ENCODE data around the gene PRDM16.
A peak's percentile ranks its signal among the peaks of the same experiment; 100 is the strongest.

The PRDM16 gene

DNA sequence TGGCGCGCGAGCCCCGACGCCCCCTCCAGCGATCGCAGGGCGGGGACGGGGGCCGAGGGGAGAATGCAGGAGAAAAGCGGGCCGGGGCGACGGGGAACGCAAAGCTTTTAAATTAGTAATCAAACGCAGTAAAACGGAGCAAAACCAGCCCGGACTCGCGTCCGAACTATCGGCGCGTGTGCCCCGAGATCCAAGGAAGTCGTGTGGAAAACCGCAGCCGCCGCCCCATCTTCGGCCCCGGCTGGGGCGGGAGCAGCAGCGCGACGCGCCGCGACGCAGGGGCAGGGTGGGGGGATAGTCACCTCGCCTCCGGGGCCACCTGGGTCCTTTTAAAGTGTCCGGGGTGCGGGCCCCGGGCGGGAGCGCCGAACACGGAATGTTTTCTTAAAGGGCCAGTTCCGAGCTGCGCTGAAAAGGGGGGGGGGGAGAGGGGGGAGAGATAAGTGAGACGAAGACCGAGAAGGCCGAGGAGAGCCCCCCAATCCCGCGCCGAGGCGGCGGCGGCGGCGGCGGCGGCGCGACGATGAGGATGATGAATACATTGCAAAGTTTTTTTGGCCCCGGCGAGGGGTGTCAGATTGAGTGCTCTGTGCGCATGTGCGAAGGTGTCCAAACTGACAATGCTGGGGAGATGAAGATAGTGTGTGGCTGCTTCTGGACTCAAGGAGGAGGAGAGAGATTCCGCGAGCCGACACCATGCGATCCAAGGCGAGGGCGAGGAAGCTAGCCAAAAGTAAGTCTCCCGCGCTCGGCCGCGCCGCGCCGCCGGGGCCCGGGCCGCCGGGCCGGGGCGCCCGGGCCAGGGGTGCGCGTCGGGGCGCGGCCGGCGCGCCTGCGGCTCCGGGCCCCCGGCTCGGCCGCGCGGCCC lies at the start of gene PRDM16:
TSS of gene PRDM16 (plus strand) at position 640 of the 868 bp plus-strand sequence. CDS start at position 697, 57 bp downstream.
- Histone ChIP-seq H3K4me1 (ENCODE audit: control insufficient read depth, insufficient read depth, low read length) (peaks cover 4% of the 10 kb centered on the region; the same call in 1 of the 2 replicates), H3K27me3 (ENCODE audit: control insufficient read depth, insufficient read depth, low read length) (peaks cover 68% of the 10 kb centered on the region), H3K4me3 (ENCODE audit: low read length) (peak within 1 kb of the TSS; percentile 18; the same call in 1 of the 2 replicates), H3K27ac (ENCODE audit: low read length) (no peak within 1 kb of the TSS), H3K36me3 (ENCODE audit: control insufficient read depth, insufficient read depth, low read length) (no peaks in the 10 kb centered on the region; the same call in 1 of the 2 replicates), H3K9me3 (ENCODE audit: control insufficient read depth, insufficient read depth, low read length) (peaks cover 4% of the 10 kb centered on the region; the same call in 1 of the 2 replicates)
- WGBS (ENCODE audit: insufficient coverage, insufficient read length) = no CpG with 5 or more reads among the region's 106 CpGs
- DNase-seq (ENCODE audit: low read depth, low spot score) = no peak

DNA sequence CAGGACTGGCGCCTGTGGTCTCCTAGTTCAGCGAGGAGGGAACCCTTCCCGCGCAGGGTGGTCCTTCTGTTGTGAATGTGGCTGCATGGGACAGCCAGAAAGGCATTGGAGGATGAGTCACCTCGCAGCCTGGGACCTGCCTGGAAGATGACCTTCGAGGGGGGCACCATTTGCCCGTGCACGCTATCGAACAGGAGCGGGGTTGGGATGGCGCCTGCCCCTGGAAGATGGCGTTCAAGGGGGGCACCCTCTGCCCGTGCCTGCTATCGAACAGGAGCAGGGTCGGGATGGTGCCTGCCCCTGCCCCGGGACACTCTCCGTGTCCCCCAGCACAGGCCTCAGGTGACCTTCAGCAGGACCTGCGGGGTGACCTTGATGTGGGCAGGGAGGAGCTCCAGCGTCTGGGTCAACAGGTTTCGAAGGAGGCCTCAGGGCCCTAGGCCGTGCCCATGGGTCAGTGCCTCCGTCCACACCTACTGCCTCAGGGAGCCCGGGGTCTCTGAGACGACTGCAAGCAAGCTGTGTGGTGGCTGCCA lies 49.4 kb upstream of the PRDM16 start:
- H3K4me1 ChIP-seq (ENCODE audit: control insufficient read depth, insufficient read depth, low read length) = no peaks in the 10 kb centered on the region
- no peak overlapping the region for H3K4me3 ChIP-seq (ENCODE audit: low read length)
- WGBS (ENCODE audit: insufficient coverage, insufficient read length) = no CpG with 5 or more reads among the region's 24 CpGs
- no peak overlapping the region for H3K27ac ChIP-seq (ENCODE audit: low read length)
- DNase-seq (ENCODE audit: low read depth, low spot score) = no peak
- H3K27me3 ChIP-seq (ENCODE audit: control insufficient read depth, insufficient read depth, low read length) = no peaks in the 10 kb centered on the region
- peaks cover 6% of the 10 kb centered on the region; the same call in 1 of the 2 replicates for H3K36me3 ChIP-seq (ENCODE audit: control insufficient read depth, insufficient read depth, low read length)
- peaks cover 48% of the 10 kb centered on the region for H3K9me3 ChIP-seq (ENCODE audit: control insufficient read depth, insufficient read depth, low read length)

DNA sequence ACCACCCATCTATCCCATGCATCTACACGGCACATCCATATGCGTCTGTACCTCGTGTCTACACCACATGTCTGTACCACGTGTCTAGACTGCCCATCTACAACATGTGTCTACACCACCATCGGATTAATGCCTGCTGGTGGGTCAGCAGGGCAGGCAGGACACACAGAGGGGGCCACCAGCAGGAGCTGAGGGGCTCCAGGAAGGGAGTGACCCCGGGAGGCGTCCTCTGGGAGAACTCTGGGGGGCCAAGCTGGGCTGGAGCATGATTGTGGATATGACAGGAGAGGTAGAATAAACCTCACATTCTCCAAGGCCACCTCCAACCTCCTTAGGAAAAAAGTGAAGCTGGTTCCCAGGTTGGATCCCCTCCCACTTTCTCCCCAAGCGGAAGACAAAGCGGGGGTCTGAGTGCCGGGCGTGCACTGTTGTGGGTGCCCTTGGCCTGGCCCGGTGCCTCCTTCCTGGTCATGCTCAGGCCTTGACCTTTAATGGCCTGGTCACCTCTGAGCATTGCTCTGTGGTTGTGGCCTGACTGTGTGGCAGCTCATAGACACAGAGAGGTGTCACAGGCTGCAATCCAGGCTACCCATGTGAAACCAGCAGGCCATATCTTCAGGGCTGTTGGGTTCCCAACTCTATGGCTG lies 48.6 kb upstream of the PRDM16 start:
- no peaks in the 10 kb centered on the region for H3K36me3 ChIP-seq (ENCODE audit: control insufficient read depth, insufficient read depth, low read length)
- no peak overlapping the region for H3K4me3 ChIP-seq (ENCODE audit: low read length)
- no CpG with 5 or more reads among the region's 12 CpGs for WGBS (ENCODE audit: insufficient coverage, insufficient read length)
- no peaks in the 10 kb centered on the region for H3K27me3 ChIP-seq (ENCODE audit: control insufficient read depth, insufficient read depth, low read length)
- H3K9me3 ChIP-seq (ENCODE audit: control insufficient read depth, insufficient read depth, low read length) = peaks cover 44% of the 10 kb centered on the region
- no peak overlapping the region for H3K27ac ChIP-seq (ENCODE audit: low read length)
- no peak for DNase-seq (ENCODE audit: low read depth, low spot score)
- no peaks in the 10 kb centered on the region for H3K4me1 ChIP-seq (ENCODE audit: control insufficient read depth, insufficient read depth, low read length)

DNA sequence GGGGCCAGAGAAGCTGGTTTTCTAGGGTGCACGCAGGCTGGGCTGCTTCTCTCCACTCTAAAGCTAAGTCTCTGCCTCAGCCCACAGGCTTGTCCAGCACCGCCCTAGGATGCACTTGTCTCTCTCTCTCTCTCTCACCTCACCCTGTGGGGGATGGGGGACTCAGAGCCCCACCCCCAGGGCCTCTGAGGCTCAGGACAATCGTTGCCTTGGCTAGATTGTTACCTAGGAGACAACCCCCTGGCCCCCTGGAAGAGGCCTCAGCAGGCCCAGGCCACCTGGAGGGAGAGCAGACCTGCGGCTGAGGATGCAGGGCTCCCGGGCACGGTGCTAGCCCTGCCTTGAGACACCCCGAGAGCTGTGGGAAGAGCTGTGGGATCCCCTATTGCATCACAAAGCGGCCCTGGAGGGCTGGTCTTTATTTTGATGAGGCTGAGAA lies 47.8 kb upstream of the PRDM16 start, which contains the start of gene ACTRT2:
TSS of gene ACTRT2 (plus strand) at position 235 of the 439 bp plus-strand sequence. CDS start 220 bp downstream, outside the sequence.
- no peaks in the 10 kb centered on the region for H3K27me3 ChIP-seq (ENCODE audit: control insufficient read depth, insufficient read depth, low read length)
- no peak within 1 kb of the TSS for H3K4me3 ChIP-seq (ENCODE audit: low read length)
- H3K27ac ChIP-seq (ENCODE audit: low read length) = no peak within 1 kb of the TSS
- no peak for DNase-seq (ENCODE audit: low read depth, low spot score)
- no peaks in the 10 kb centered on the region for H3K4me1 ChIP-seq (ENCODE audit: control insufficient read depth, insufficient read depth, low read length)
- H3K9me3 ChIP-seq (ENCODE audit: control insufficient read depth, insufficient read depth, low read length) = peaks cover 39% of the 10 kb centered on the region
- H3K36me3 ChIP-seq (ENCODE audit: control insufficient read depth, insufficient read depth, low read length) = no peaks in the 10 kb centered on the region
- no CpG with 5 or more reads among the region's 8 CpGs for WGBS (ENCODE audit: insufficient coverage, insufficient read length)

DNA sequence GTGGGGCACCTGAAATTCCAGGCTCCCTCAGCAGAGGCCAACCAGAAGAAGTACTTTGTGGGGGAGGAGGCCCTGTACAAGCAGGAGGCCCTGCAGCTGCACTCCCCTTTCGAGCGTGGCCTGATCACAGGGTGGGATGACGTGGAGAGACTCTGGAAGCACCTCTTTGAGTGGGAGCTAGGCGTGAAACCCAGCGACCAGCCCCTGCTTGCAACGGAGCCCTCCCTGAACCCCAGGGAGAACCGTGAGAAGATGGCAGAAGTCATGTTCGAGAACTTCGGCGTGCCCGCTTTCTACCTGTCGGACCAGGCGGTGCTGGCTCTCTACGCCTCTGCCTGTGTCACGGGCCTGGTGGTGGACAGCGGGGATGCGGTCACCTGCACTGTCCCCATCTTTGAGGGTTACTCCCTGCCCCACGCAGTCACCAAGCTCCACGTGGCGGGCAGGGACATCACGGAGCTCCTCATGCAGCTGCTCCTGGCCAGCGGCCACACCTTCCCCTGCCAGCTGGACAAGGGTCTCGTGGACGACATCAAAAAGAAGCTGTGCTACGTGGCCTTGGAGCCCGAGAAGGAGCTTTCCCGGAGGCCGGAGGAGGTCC lies 47.1 kb upstream of the PRDM16 start:
- H3K27ac ChIP-seq (ENCODE audit: low read length) = no peak overlapping the region
- WGBS (ENCODE audit: insufficient coverage, insufficient read length) = no CpG with 5 or more reads among the region's 28 CpGs

DNA sequence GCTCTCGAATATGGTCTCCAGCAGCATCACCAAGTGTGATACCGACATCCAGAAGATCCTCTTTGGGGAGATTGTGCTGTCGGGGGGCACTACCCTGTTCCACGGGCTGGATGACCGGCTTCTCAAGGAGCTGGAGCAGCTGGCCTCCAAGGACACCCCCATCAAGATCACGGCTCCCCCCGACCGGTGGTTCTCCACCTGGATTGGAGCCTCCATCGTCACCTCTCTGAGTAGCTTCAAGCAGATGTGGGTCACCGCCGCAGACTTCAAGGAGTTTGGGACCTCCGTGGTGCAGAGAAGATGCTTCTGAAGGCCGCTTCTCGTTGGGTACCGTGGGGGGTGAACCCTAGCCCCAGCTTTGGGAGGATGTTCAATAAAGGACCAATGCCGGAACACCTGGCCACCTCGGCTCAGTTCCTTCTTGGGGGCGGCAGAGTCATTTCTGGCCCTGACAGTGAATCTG lies 46.5 kb upstream of the PRDM16 start:
- no CpG with 5 or more reads among the region's 18 CpGs for WGBS (ENCODE audit: insufficient coverage, insufficient read length)
- no peak for DNase-seq (ENCODE audit: low read depth, low spot score)
- Histone ChIP-seq H3K36me3 (ENCODE audit: control insufficient read depth, insufficient read depth, low read length) (no peaks in the 10 kb centered on the region; the same call in 1 of the 2 replicates), H3K4me1 (ENCODE audit: control insufficient read depth, insufficient read depth, low read length) (no peaks in the 10 kb centered on the region), H3K27ac (ENCODE audit: low read length) (no peak overlapping the region), H3K9me3 (ENCODE audit: control insufficient read depth, insufficient read depth, low read length) (peaks cover 39% of the 10 kb centered on the region), H3K27me3 (ENCODE audit: control insufficient read depth, insufficient read depth, low read length) (no peaks in the 10 kb centered on the region), H3K4me3 (ENCODE audit: low read length) (no peak overlapping the region)

More for the DNA sequence above, 47.1 kb upstream of the PRDM16 start:
- no peak for DNase-seq (ENCODE audit: low read depth, low spot score)
- Histone ChIP-seq H3K4me3 (ENCODE audit: low read length) (no peak overlapping the region), H3K27me3 (ENCODE audit: control insufficient read depth, insufficient read depth, low read length) (no peaks in the 10 kb centered on the region), H3K36me3 (ENCODE audit: control insufficient read depth, insufficient read depth, low read length) (no peaks in the 10 kb centered on the region), H3K4me1 (ENCODE audit: control insufficient read depth, insufficient read depth, low read length) (no peaks in the 10 kb centered on the region), H3K9me3 (ENCODE audit: control insufficient read depth, insufficient read depth, low read length) (peaks cover 37% of the 10 kb centered on the region)

DNA sequence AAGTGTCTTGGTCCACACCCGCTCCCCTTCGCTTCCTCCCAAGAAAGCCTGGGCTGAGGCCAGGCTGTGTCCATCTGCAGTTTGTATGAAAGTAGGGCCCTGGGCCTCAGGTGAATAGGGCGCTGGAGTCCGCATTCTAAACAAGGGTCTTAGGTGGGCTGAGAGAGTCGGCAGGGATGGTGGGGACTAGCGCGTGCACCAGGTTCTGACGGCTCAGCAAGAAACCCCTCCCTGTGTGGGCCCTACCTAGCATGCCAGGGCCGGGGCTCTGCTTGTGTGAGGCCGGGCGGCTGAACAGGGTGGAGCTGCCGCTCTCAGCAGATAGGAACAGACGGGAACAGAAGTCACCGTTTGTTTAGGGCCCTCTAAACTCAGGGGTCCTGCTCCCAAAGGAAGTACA lies 46.0 kb upstream of the PRDM16 start:
- DNase-seq (ENCODE audit: low read depth, low spot score) = no peak
- Histone ChIP-seq H3K36me3 (ENCODE audit: control insufficient read depth, insufficient read depth, low read length) (no peaks in the 10 kb centered on the region; the same call in 1 of the 2 replicates), H3K4me3 (ENCODE audit: low read length) (no peak overlapping the region), H3K9me3 (ENCODE audit: control insufficient read depth, insufficient read depth, low read length) (peaks cover 35% of the 10 kb centered on the region), H3K27me3 (ENCODE audit: control insufficient read depth, insufficient read depth, low read length) (no peaks in the 10 kb centered on the region), H3K4me1 (ENCODE audit: control insufficient read depth, insufficient read depth, low read length) (no peaks in the 10 kb centered on the region), H3K27ac (ENCODE audit: low read length) (no peak overlapping the region)
- no CpG with 5 or more reads among the region's 14 CpGs for WGBS (ENCODE audit: insufficient coverage, insufficient read length)

DNA sequence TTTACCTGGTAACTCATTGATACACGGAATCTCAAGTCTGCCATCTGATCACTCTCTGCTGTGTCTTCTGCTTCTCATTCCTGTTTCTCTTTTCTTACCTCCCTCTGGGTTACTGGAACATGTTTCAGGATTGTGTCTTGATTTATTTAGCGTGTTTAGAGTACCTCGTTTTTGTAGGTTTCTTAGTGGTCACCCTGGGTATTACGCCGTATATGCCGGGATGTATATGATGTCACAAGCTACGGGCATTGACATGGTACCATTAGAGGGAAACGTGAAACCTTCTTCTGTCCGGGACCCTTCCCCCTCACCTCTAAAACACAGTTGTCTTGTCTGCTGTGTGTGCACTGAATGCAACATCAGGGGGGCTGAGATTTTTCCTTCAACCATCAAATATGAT lies 45.0 kb upstream of the PRDM16 start:
- no peak for DNase-seq (ENCODE audit: low read depth, low spot score)
- Histone ChIP-seq H3K9me3 (ENCODE audit: control insufficient read depth, insufficient read depth, low read length) (peaks cover 29% of the 10 kb centered on the region), H3K36me3 (ENCODE audit: control insufficient read depth, insufficient read depth, low read length) (no peaks in the 10 kb centered on the region; the same call in 1 of the 2 replicates), H3K27me3 (ENCODE audit: control insufficient read depth, insufficient read depth, low read length) (no peaks in the 10 kb centered on the region), H3K4me1 (ENCODE audit: control insufficient read depth, insufficient read depth, low read length) (no peaks in the 10 kb centered on the region), H3K4me3 (ENCODE audit: low read length) (no peak overlapping the region), H3K27ac (ENCODE audit: low read length) (no peak overlapping the region)
- WGBS (ENCODE audit: insufficient coverage, insufficient read length) = no CpG with 5 or more reads among the region's 9 CpGs

DNA sequence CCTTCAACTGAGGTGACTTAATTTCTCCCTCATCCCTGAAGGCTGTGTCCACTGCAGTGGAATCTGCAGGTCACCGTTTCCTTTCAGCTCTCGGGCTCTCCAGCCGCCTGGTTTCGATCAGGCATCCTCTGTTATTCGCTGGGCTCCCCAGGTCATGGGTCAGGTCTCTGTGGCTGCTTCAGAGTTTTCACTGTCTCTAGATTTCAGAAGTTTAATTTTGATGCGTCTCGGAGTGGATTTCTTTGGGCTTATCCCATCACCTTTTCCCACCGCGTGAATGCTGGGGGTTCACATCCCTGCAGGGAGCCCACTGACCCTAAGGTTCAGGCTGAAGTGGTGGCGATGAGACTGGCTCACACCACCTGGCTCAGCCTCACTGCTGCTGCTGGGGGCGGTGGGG lies 44.4 kb upstream of the PRDM16 start:
- no peak for DNase-seq (ENCODE audit: low read depth, low spot score)
- no peaks in the 10 kb centered on the region for H3K27me3 ChIP-seq (ENCODE audit: control insufficient read depth, insufficient read depth, low read length)
- no peaks in the 10 kb centered on the region for H3K4me1 ChIP-seq (ENCODE audit: control insufficient read depth, insufficient read depth, low read length)
- H3K9me3 ChIP-seq (ENCODE audit: control insufficient read depth, insufficient read depth, low read length) = peaks cover 28% of the 10 kb centered on the region
- no peaks in the 10 kb centered on the region; the same call in 1 of the 2 replicates for H3K36me3 ChIP-seq (ENCODE audit: control insufficient read depth, insufficient read depth, low read length)
- WGBS (ENCODE audit: insufficient coverage, insufficient read length) = no CpG with 5 or more reads among the region's 11 CpGs
- H3K27ac ChIP-seq (ENCODE audit: low read length) = no peak overlapping the region
- no peak overlapping the region for H3K4me3 ChIP-seq (ENCODE audit: low read length)

DNA sequence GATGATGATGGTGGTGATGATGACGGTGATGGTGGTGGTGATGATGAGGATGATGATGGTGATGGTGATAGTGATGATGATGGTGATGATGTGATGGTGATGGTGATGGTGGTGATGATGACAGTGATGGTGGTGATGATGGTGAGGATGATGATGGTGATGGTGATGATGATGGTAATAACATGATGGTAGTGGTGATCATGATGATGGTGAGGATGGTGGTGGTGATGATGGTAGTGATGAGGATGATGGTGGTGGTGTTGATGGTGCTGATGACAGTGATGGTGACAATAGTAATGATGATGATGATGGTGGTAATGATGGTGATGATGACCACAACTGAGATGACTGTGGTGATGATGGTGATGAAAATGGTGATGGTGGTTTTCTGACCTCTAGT lies 42.9 kb upstream of the PRDM16 start:
- no peaks in the 10 kb centered on the region for H3K4me1 ChIP-seq (ENCODE audit: control insufficient read depth, insufficient read depth, low read length)
- no peaks in the 10 kb centered on the region for H3K27me3 ChIP-seq (ENCODE audit: control insufficient read depth, insufficient read depth, low read length)
- peaks cover 23% of the 10 kb centered on the region for H3K9me3 ChIP-seq (ENCODE audit: control insufficient read depth, insufficient read depth, low read length)
- H3K4me3 ChIP-seq (ENCODE audit: low read length) = no peak overlapping the region
- WGBS (ENCODE audit: insufficient coverage, insufficient read length) = no CpG with 5 or more reads among the region's 1 CpG
- H3K27ac ChIP-seq (ENCODE audit: low read length) = no peak overlapping the region
- no peak for DNase-seq (ENCODE audit: low read depth, low spot score)
- H3K36me3 ChIP-seq (ENCODE audit: control insufficient read depth, insufficient read depth, low read length) = no peaks in the 10 kb centered on the region; the same call in 1 of the 2 replicates

Data from iPS DF 6.9 (cell line).